Upper lobe of left lung (tissue), 4 donors: ENCODE data around the gene RFESD.

Experiments
- CTCF ChIP-seq, 6 experiments: fragments of 450-650 bp in 4 of 6; fragments of 200-600 bp in 2 of 6; sonication (generic) in 2 of 6; IDR thresholded peaks; one replicate each; pipeline ENCODE4 v1.5.1; 2016 to 2019; ENCODE audit warnings: antibody characterized with exemption in 6 of 6
- POLR2A ChIP-seq, 4 donors: fragments of 450-650 bp; IDR thresholded peaks; one replicate each; pipeline ENCODE4 v1.5.1; 2016 to 2017; ENCODE audit warnings: antibody characterized with exemption in 4 of 4, mild to moderate bottlenecking in 2 of 4
- POLR2AphosphoS5 ChIP-seq, 2 donors: sonication (generic); formaldehyde crosslinking; IDR thresholded peaks; one replicate each; pipeline ENCODE4 v1.5.1; 2017; ENCODE audit warnings: antibody characterized with exemption in 2 of 2

- no peak for TF ChIP-seq CTCF (IDR thresholded peaks at IDR 0.05)
- no peak for TF ChIP-seq POLR2AphosphoS5 (IDR thresholded peaks at IDR 0.05)
- TF ChIP-seq POLR2A (IDR thresholded peaks at IDR 0.05), result no peak
Observed at GRCh38 chr5:95619514-95620029, 27.0 kb upstream of the RFESD start.
